NB4 (cell line): Measurements from ENCODE around the gene FRYL.

Experiments used
- DNase-seq: peaks from one replicate; pipeline ENCODE4 v3.0.0; 2010; ENCODE audit warnings: low read depth
- H3K4me3 ChIP-seq: one replicate; pipeline ENCODE4 v1.5.1; 2011; ENCODE audit warnings: mild to moderate bottlenecking, low read depth, low read length, moderate library complexity
- CTCF ChIP-seq: IDR thresholded peaks from one replicate; pipeline ENCODE4 v1.5.1; 2012; ENCODE audit warnings: low read depth, low read length
- MAX ChIP-seq: IDR thresholded peaks from 2 replicates; pipeline ENCODE4 v1.6.1; 2011; ENCODE audit warnings: low read depth, low read length
- MYC ChIP-seq: IDR thresholded peaks from 2 replicates; pipeline ENCODE4 v1.6.1; 2011; ENCODE audit warnings: low read depth, low read length
- POLR2A ChIP-seq: IDR thresholded peaks from 2 replicates; pipeline ENCODE4 v1.6.1; 2011; ENCODE audit warnings: mild to moderate bottlenecking; ENCODE audit not compliant: insufficient read length; ENCODE audit errors: extremely low read depth

FRYL gene

GRCh38 chr4:48504352-48504751 lies 275.7 kb downstream of the FRYL start:
- no peak for TF ChIP-seq MYC
- no peak for TF ChIP-seq POLR2A
- TF ChIP-seq CTCF: no peak
- no peak for TF ChIP-seq MAX
- no peak for DNase-seq
- no peak overlapping the region for H3K4me3 ChIP-seq

GRCh38 chr4:48504026-48504330 lies 276.1 kb downstream of the FRYL start:
- no peak overlapping the region for H3K4me3 ChIP-seq
- TF ChIP-seq CTCF: no peak
- TF ChIP-seq POLR2A: no peak
- no peak for TF ChIP-seq MAX
- TF ChIP-seq MYC: no peak
- no peak for DNase-seq

GRCh38 chr4:48503233-48504025 lies 276.6 kb downstream of the FRYL start:
- TF ChIP-seq MYC: no peak
- no peak for TF ChIP-seq MAX
- no peak for TF ChIP-seq CTCF
- TF ChIP-seq POLR2A: no peak
- DNase-seq: no peak
- H3K4me3 ChIP-seq: no peak overlapping the region

- DNase-seq: no peak
- no peak overlapping the region for H3K4me3 ChIP-seq
- TF ChIP-seq POLR2A: no peak
- no peak for TF ChIP-seq MYC
- no peak for TF ChIP-seq CTCF
- TF ChIP-seq MAX: no peak
Measured at GRCh38 chr4:48499551-48500066, 280.5 kb downstream of the FRYL start.

GRCh38 chr4:48498895-48499294 lies 281.2 kb downstream of the FRYL start:
- no peak for DNase-seq
- H3K4me3 ChIP-seq: no peak overlapping the region
- no peak for TF ChIP-seq MYC
- TF ChIP-seq POLR2A: no peak
- no peak for TF ChIP-seq CTCF
- TF ChIP-seq MAX: no peak

- H3K4me3 ChIP-seq: no peak overlapping the region
- DNase-seq: no peak
- no peak for TF ChIP-seq MYC
- no peak for TF ChIP-seq POLR2A
- TF ChIP-seq MAX: no peak
- no peak for TF ChIP-seq CTCF
Measured at GRCh38 chr4:48495941-48496340, 284.1 kb downstream of the FRYL start.
